K562 (cell line): Measurements from ENCODE around the gene MTIF3. TPM values are rescaled to one million over a fixed set of nuclear protein-coding genes. Genes with fewer than 3 reads are reported as not detected.

Source experiments
- ATAC-seq: fragments of 200-7000 bp; cut with Tn5 transposase; 3 replicates; pipeline ENCODE4 v1.9.1; 2020; ENCODE audit warnings: moderate library complexity
- BruUV-seq: library from RNA; stranded (reverse); fragments of 400-500 nt; replicated peaks from 2 replicates; lab custom pipeline; 2021; lab: Mats Ljungman, UMichigan
- CTCF ChIA-PET: fragments of 300-600 bp; formaldehyde crosslinking; extraction: SDS; loops from one replicate; lab custom pipeline; 2021; ENCODE audit warnings: low intra/inter-chr PET ratio; lab: Yijun Ruan, JAX
- POLR2A ChIA-PET: fragments of 300-600, 350-650 bp; sonication (Branson Sonifier 250); formaldehyde crosslinking; extraction: SDS; loops from one replicate; lab custom pipeline; 2021; ENCODE audit warnings: antibody characterized with exemption, inconsistent platforms; lab: Yijun Ruan, JAX
- DNase-seq, 4 experiments: peaks; one replicate each; pipeline versions ENCODE4 v3.0.0 to v3.0.0-alpha.2; 2011 to 2018; ENCODE audit warnings: low spot score in 3 of 4, mixed read lengths in 3 of 4; ENCODE audit errors: extremely low read depth in 1 of 4
- FAIRE-seq: peaks from 2 replicates; lab custom pipeline; 2011; peaks lifted over from hg19 to GRCh38; lab: Jason Lieb, UNC
- H2AFZ ChIP-seq: 2 replicates; pipeline ENCODE4 v1.6.0; 2011; ENCODE audit warnings: low read depth, low read length, control low read depth, inconsistent platforms
- H3K27ac ChIP-seq: fragments of 200-600 bp; 3 replicates; pipeline ENCODE4 v1.8.0; 2011; ENCODE audit warnings: low read depth, mild to moderate bottlenecking, control low read depth, inconsistent platforms, low read length, moderate library complexity, mixed read lengths; ENCODE audit errors: extremely low read depth
- H3K27me3 ChIP-seq, 2 experiments: fragments of 300-600 bp in 1 of 2; 2 replicates in 1 of 2; 3 replicates in 1 of 2; pipeline versions ENCODE4 v1.6.0 to v1.8.0; 2011; ENCODE audit warnings: inconsistent platforms in 2 of 2, low read length in 2 of 2, mild to moderate bottlenecking in 1 of 2, mixed read lengths in 1 of 2, moderate library complexity in 1 of 2; ENCODE audit not compliant: control insufficient read depth in 2 of 2, insufficient read depth in 2 of 2
- H3K36me3 ChIP-seq: fragments of 300-600 bp; 3 replicates; pipeline ENCODE4 v1.8.0; 2011; ENCODE audit warnings: mild to moderate bottlenecking, low read length, inconsistent platforms; ENCODE audit not compliant: control insufficient read depth, insufficient read depth
- H3K4me1 ChIP-seq, 2 experiments: fragments of 200-600 bp in 1 of 2; replicated peaks in 1 of 2; 2 replicates in 1 of 2; 3 replicates in 1 of 2; pipeline versions ENCODE4 v1.5.1 to v1.8.0; 2011; ENCODE audit warnings: inconsistent platforms in 2 of 2, low read length in 2 of 2, mild to moderate bottlenecking in 1 of 2, mixed read lengths in 1 of 2, moderate library complexity in 1 of 2; ENCODE audit not compliant: control insufficient read depth in 2 of 2, insufficient read depth in 2 of 2
- H3K4me2 ChIP-seq: 2 replicates; pipeline ENCODE4 v1.6.1; 2011; ENCODE audit warnings: low read length, control low read depth, inconsistent platforms, mixed read lengths; ENCODE audit not compliant: insufficient read depth
- H3K4me3 ChIP-seq: fragments of 200-600 bp; sonication (generic), shearing (Covaris generic); 2 replicates; pipeline ENCODE4 v1.5.1; 2016; ENCODE audit warnings: control low read depth, inconsistent platforms
- H3K79me2 ChIP-seq: fragments of 200-600 bp; 3 replicates; pipeline ENCODE4 v1.8.0; 2011; ENCODE audit warnings: low read length, inconsistent platforms; ENCODE audit not compliant: control insufficient read depth, insufficient read depth
- H3K9ac ChIP-seq, 2 experiments: 2 replicates each; pipeline versions ENCODE4 v1.6.0 to v1.6.1; 2011; ENCODE audit warnings: low read depth in 2 of 2, low read length in 2 of 2, control low read depth in 1 of 2, inconsistent platforms in 1 of 2, mild to moderate bottlenecking in 1 of 2, mixed read lengths in 1 of 2; ENCODE audit not compliant: insufficient read depth in 1 of 2
- H3K9me1 ChIP-seq: one replicate; pipeline ENCODE4 v1.6.0; 2011; ENCODE audit warnings: inconsistent platforms, mild to moderate bottlenecking, low read length, moderate library complexity; ENCODE audit not compliant: control insufficient read depth, insufficient read depth
- H3K9me3 ChIP-seq: replicated peaks from 2 replicates; pipeline ENCODE4 v1.5.1; 2011; ENCODE audit warnings: low read depth, low read length, inconsistent platforms; ENCODE audit not compliant: control insufficient read depth, insufficient read depth
- H4K20me1 ChIP-seq: replicated peaks from 2 replicates; pipeline ENCODE4 v1.6.1; 2011; ENCODE audit warnings: low read length, inconsistent platforms, mixed read lengths; ENCODE audit not compliant: control insufficient read depth, insufficient read depth
- BRF1 ChIP-seq: IDR thresholded peaks from 3 replicates; pipeline ENCODE4 v1.6.1; 2011; ENCODE audit warnings: borderline replicate concordance, mild to moderate bottlenecking; ENCODE audit not compliant: insufficient read length; ENCODE audit errors: extremely low read depth
- CC2D1A ChIP-seq: fragments of 450-650 bp; IDR thresholded peaks from 2 replicates; pipeline ENCODE4 v1.6.1; 2017; ENCODE audit warnings: mild to moderate bottlenecking
- FOXJ3 ChIP-seq: sonication (generic); formaldehyde crosslinking; IDR thresholded peaks from 2 replicates; pipeline ENCODE4 v1.4.0; 2020; ENCODE audit warnings: mild to moderate bottlenecking, missing genetic modification reagents
- HDAC1 ChIP-seq, 2 experiments: fragments of 450-650 bp; IDR thresholded peaks; 2 replicates each; pipeline ENCODE4 v1.6.1; 2016 to 2017; ENCODE audit warnings: inconsistent platforms in 1 of 2, mild to moderate bottlenecking in 1 of 2, moderate library complexity in 1 of 2
- KLF1 ChIP-seq: fragments of 450-650 bp; IDR thresholded peaks from 2 replicates; pipeline ENCODE4 v1.6.1; 2016; ENCODE audit warnings: missing genetic modification characterization, missing compliant biosample characterization
- MAFK ChIP-seq: IDR thresholded peaks from 2 replicates; pipeline ENCODE4 v1.6.1; 2011; ENCODE audit warnings: low read length, improper control_type of control experiment
- MAZ ChIP-seq, 2 experiments: fragments of 450-650 bp in 1 of 2; sonication (generic) in 1 of 2; formaldehyde crosslinking; IDR thresholded peaks in 1 of 2; conservative IDR thresholded peaks in 1 of 2; 2 replicates each; pipeline versions ENCODE4 v1.4.0 to v1.5.0; 2020; ENCODE audit warnings: mild to moderate bottlenecking in 1 of 2, missing genetic modification reagents in 1 of 2
- NCOA4 ChIP-seq: fragments of 450-650 bp; IDR thresholded peaks from 2 replicates; pipeline ENCODE4 v1.6.1; 2018; ENCODE audit warnings: mild to moderate bottlenecking; ENCODE audit not compliant: partially characterized antibody
- NELFE ChIP-seq: IDR thresholded peaks from 2 replicates; pipeline ENCODE4 v1.6.1; 2011; ENCODE audit warnings: mild to moderate bottlenecking; ENCODE audit not compliant: insufficient read depth, insufficient read length
- SRSF7 ChIP-seq: fragments of 200-400 bp; formaldehyde crosslinking; optimal IDR thresholded peaks from 2 replicates; pipeline ENCODE3; 2017; ENCODE audit warnings: mild to moderate bottlenecking, low read depth, low read length
- TAL1 ChIP-seq: fragments of 450-650 bp; IDR thresholded peaks from 2 replicates; pipeline ENCODE4 v1.6.1; 2016; ENCODE audit warnings: mild to moderate bottlenecking
- YBX1 ChIP-seq: fragments of 450-650 bp; IDR thresholded peaks from 2 replicates; pipeline ENCODE4 v1.7.1; 2016; ENCODE audit warnings: mild to moderate bottlenecking
- ZBTB7A ChIP-seq: IDR thresholded peaks from 2 replicates; pipeline ENCODE4 v1.6.1; 2011; ENCODE audit warnings: low read depth, mild to moderate bottlenecking, low read length, moderate library complexity, borderline replicate concordance; ENCODE audit not compliant: control insufficient read depth
- ZEB2 ChIP-seq: fragments of 450-650 bp; IDR thresholded peaks from 2 replicates; pipeline ENCODE4 v1.6.1; 2016
- ZNF124 ChIP-seq: sonication (generic); formaldehyde crosslinking; IDR thresholded peaks from 2 replicates; pipeline ENCODE4 v1.8.1; 2022; ENCODE audit warnings: missing genetic modification reagents
- ZNF311 ChIP-seq: fragments of 250-450 bp; sonication (Bioruptor Pico); IDR thresholded peaks from 2 replicates; pipeline ENCODE4 v1.4.0; 2020; ENCODE audit warnings: mild to moderate bottlenecking, moderate library complexity
- ZNF695 ChIP-seq: fragments of 450-650 bp; formaldehyde crosslinking; IDR thresholded peaks from 2 replicates; pipeline ENCODE4 v1.4.0; 2020; ENCODE audit warnings: mild to moderate bottlenecking, moderate library complexity
- WGBS: fragments of 100-300 bp; shearing (Covaris generic); methylation state at CpG from one replicate; pipeline ENCODE4 v1.1.6; 2016; ENCODE audit warnings: low coverage, mixed read lengths; ENCODE audit not compliant: insufficient coverage; ENCODE audit errors: missing lambda C conversion rate; 5-methylcytosine and 5-hydroxymethylcytosine counted together
- in situ Hi-C: fragments of 300-500 bp; cut with MboI; formaldehyde crosslinking; loops from 4 replicates; pipeline ENCODE4 v1.15.0; 2018; ENCODE audit warnings: inconsistent platforms, mixed read lengths
- intact Hi-C: fragments of 100-400 bp; cut with micrococcal nuclease; formaldehyde crosslinking; loops from 2 replicates; pipeline ENCODE4 v1.14.2; 2022
- polyA plus RNA-seq, 8 experiments: library from polyadenylated mRNA; depleted of rRNA in 4 of 8; stranded (reverse) in 5 of 8; unstranded in 3 of 8; fragments of >200 nt; fragmentation: Nextera tagmentation in 2 of 8; fragmentation: Illumina TruSeq in 1 of 8; extraction: Ambion mirVana in 2 of 8; extraction: Trizol in 1 of 8; gene quantifications; 2 replicates each; pipeline versions ENCODE4 v1.2.1 to v1.2.3, GENCODE V29; 2011 to 2014; ENCODE audit warnings: inconsistent platforms in 1 of 8, missing spikeins in 1 of 8
- total RNA-seq, 7 experiments: library from RNA; depleted of rRNA in 6 of 7; stranded (reverse); fragments of >200 nt in 6 of 7; fragmentation: Illumina TruSeq in 2 of 7; extraction: Trizol in 2 of 7; gene quantifications; 2 replicates each; pipeline versions ENCODE4 v1.2.1 to v1.2.3, GENCODE V29; 2011 to 2021; ENCODE audit warnings: low replicate concordance in 1 of 7
- TF ChIP-seq, protein P1 (sequence below): fragments of 250-450 bp; sonication (Bioruptor Pico); IDR thresholded peaks from 2 replicates; pipeline ENCODE4 v1.9.0; 2021; ENCODE audit warnings: mild to moderate bottlenecking
- TF ChIP-seq, protein P2 (sequence below): IDR thresholded peaks from 2 replicates; pipeline ENCODE4 v1.6.1; 2016; ENCODE audit warnings: missing genetic modification characterization, missing compliant biosample characterization

Gene MTIF3
- total and polyA plus RNA-seq, 9 of the 15 experiments (the other 6 are each of a cell fraction or from before 2014, with no cell fraction given) = 23.5 to 73.6 (median 45.2) TPM

DNA sequence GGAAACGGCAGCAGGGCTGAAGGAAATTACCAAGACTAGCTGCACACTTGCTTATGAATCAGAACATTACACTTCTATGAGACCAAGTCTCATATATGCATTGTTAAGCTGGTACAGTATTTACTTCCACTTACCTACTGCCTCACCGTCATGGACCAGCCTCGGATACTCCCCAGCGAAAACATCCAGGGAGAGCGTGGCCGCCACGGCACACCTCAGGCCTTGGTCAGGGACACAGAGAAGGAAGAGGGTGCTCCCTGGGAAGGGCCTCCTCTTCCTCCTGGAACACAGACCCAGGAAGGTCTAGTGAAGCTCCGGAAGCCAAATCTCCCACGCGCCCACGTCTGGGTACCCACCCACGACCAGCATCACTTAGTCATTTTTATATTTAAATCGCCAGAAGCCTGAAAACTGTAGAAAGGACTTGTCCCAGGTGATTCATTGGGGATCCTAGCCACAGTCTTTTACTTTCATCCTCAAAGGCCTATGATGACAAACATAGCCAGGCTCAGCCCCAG, 24.4 kb upstream of the MTIF3 start (continued):
- TF ChIP-seq MAZ (CRISPR knock-in tag; conservative IDR thresholded peaks at IDR 0.05 in 1 of 2, IDR thresholded peaks at IDR 0.05 in 1 of 2) (no peak), KLF1 (tag) (no peak), ZBTB7A (no peak), NELFE (no peak), ZNF695 (no peak), CC2D1A (no peak), YBX1 (no peak)

DNA sequence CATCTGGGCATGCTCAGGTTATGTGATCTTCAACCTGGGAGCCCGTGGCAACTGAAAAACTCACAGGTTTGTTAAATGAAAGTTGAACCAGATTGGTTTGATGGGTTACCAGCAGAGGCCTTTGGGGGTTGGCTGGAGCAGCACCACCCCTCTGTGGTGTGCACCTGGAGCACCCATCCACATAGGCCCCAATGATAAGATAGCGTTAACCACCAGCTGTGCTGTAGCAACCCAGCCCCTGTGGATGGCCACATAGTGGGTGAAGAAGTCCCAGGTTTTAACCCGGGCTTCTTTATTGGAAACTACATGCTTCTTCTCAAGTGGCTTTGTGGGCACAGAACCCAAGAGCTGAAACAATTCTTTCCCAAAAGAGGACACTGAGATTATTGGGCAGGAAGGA, 22.6 kb upstream of the MTIF3 start:
- Histone ChIP-seq H3K79me2 (no peaks in the 10 kb centered on the region), H3K4me2 (no peak overlapping the region), H3K27ac (no peak overlapping the region), H3K4me1 (no peaks in the 10 kb centered on the region; a peak in 3 of 5 replicates), H3K9ac (no peak overlapping the region), H3K9me3 (no peaks in the 10 kb centered on the region), H3K4me3 (no peak overlapping the region), H2AFZ (no peak overlapping the region), H3K27me3 (peaks cover 0 to 6% of the 10 kb centered on the region in 2 experiments; a peak in 1 of 5 replicates), H3K9me1 (no peaks in the 10 kb centered on the region), H4K20me1 (no peaks in the 10 kb centered on the region), H3K36me3 (no peaks in the 10 kb centered on the region)
- POLR2A ChIA-PET = interaction anchor here (0.5 kb wide), 1 partner anchor 17 kb away, joined by 4 read pairs; no protein-coding TSS in a partner anchor
- TF ChIP-seq SRSF7 (no peak), ZEB2 (no peak), ZNF311 (no peak), NCOA4 (no peak), FOXJ3 (CRISPR knock-in tag) (no peak), TAL1 (no peak), HDAC1 (IDR thresholded peaks at IDR 0.05) (no peak), ZNF124 (CRISPR knock-in tag) (no peak), BRF1 (no peak), MAFK (no peak)
- TF ChIP-seq, protein P1, sequence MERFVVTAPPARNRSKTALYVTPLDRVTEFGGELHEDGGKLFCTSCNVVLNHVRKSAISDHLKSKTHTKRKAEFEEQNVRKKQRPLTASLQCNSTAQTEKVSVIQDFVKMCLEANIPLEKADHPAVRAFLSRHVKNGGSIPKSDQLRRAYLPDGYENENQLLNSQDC (CRISPR knock-in tag) = no peak
- TF ChIP-seq, protein P2, sequence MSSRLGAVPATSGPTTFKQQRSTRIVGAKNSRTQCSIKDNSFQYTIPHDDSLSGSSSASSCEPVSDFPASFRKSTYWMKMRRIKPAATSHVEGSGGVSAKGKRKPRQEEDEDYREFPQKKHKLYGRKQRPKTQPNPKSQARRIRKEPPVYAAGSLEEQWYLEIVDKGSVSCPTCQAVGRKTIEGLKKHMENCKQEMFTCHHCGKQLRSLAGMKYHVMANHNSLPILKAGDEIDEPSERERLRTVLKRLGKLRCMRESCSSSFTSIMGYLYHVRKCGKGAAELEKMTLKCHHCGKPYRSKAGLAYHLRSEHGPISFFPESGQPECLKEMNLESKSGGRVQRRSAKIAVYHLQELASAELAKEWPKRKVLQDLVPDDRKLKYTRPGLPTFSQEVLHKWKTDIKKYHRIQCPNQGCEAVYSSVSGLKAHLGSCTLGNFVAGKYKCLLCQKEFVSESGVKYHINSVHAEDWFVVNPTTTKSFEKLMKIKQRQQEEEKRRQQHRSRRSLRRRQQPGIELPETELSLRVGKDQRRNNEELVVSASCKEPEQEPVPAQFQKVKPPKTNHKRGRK = no peak
- FAIRE-seq (no peak), ATAC-seq (no peak), DNase-seq (no peak)
- CTCF ChIA-PET = no interaction called here
- in situ Hi-C loops = no loop called here
- intact Hi-C loops = no loop called here
- 0% methylated on average over 2 of the region's 3 CpGs for WGBS
- no TSS peak for BruUV-seq
